HG03342 (cell line): Measurements from ENCODE around the gene FLNB.

Experiments used
- ATAC-seq: cut with Tn5 transposase; IDR thresholded peaks from one replicate; pipeline ENCODE4 v1.9.1; 2021; ENCODE audit warnings: mild to moderate bottlenecking, moderate library complexity; ENCODE audit not compliant: unreplicated experiment

FLNB gene

DNA sequence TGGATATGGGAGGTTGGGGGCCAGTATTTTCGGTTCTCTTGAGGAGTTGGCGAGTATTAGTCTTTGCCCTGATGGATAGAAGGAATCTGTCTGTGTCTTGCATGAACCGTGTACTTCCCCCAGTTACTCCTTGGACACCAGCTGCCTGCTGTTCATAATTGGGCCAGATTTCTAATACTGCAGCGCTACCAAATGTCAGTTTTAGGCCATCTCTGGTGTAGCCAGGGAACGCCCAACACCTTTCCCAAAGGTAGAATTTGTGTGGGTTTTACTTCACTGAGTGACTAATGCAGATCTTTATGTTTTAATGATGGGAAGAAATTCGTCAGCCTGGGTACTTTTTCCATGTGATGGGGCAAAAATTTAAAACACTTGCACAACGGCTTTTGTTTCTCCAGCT, 18.4 kb downstream of the FLNB start:
- ATAC-seq, result no peak

DNA sequence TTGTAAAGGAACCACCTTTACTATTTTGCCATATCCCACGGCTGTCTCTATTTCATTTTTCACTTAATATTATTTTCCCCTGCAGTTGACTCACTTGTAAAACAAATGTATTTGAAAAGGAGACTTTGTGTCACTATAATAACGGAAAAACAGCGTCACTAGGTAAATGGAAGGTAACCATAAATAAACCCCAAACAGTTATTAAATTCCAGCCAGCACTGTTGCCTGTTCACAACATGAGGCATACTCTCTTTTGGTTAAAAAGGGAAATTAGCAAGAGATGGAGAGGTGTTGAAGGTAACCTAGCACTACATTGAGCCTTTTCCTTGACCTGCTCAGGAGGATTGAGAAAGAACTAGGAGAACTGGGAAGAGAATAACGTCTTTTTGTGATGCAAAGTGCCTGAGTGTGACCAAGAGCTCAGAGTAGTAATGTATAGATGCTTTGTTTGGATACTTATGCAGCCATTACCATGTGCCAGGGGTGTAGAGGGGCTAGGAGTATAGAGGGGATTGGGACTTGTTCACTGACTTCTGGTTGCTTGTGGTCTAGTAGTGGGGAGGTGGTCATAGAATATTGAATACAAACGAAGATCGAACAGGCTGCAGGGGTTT, 19.6 kb downstream of the FLNB start:
- no peak for ATAC-seq

DNA sequence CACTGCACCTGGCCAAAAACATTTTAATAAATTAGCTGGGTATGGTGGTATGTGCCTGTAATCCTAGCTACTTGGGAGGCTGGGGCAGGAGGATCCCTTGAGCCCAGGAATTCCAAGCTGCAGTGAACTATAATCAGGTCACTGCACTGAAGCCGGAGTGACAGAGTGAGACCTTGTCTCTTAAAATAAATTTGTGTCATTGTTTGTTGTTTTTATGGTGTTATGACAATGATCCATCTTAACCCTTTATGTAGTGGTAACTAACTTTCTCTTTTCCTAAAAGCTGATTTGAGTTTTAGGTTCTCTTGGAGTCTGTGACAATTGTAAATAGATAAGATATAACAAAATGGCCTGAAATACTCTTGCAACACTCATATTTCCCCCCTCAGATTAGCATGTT, 20.7 kb downstream of the FLNB start:
- ATAC-seq, result no peak

DNA sequence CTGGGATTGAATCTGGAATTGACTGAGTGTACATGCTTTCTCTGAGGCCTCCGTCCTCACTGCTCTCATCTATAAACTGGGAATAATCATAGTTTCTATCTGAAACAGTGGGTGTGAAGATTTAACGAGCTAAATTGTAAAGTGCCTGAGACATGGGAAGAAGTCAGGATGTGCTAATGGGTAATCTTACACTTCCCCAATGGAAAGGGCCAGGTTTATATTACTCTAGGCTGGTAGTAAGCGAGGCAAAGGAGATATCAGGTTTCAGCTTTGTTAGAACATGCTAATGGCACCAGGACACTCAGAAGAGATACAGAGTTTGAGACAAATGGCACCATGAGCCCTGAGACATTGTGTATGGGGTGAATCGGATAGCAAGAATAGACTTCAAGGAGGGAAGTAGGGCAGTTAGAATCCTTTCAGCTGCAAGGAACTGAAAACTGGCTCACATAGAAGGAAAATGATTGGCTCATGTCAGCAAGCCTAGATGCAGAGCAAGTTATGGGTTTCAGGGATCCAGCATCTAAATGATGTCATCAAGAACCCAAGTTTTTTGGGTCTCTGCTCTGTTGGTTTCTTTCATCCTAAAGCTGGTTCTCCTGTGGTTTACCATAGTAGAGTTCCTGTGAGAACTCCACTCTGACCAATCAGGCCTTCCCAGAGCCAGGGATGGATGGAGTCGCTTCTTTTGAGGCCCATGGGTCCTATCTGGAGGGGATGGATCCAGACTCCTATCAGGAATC, 21.8 kb downstream of the FLNB start:
- ATAC-seq, result no peak

DNA sequence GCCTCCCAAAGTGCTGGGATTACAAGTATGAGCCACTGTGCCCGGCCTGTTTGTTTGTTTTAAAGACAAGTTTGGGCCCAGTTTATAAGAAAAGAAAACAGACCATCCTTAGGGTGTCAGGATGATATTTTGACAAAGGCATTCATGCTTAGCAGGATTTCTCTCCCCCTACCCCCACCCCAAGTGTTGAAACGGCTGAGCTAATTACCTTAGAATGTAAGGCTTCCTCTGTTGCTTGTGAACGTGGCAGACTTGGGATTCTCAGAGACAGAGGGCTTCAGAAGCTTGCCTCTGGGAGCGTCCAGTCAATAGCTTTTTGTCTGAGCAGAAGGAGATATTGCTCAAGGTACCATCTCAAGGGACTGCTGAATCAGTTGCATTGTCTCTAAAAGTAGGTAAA, 24.0 kb downstream of the FLNB start:
- no peak for ATAC-seq

DNA sequence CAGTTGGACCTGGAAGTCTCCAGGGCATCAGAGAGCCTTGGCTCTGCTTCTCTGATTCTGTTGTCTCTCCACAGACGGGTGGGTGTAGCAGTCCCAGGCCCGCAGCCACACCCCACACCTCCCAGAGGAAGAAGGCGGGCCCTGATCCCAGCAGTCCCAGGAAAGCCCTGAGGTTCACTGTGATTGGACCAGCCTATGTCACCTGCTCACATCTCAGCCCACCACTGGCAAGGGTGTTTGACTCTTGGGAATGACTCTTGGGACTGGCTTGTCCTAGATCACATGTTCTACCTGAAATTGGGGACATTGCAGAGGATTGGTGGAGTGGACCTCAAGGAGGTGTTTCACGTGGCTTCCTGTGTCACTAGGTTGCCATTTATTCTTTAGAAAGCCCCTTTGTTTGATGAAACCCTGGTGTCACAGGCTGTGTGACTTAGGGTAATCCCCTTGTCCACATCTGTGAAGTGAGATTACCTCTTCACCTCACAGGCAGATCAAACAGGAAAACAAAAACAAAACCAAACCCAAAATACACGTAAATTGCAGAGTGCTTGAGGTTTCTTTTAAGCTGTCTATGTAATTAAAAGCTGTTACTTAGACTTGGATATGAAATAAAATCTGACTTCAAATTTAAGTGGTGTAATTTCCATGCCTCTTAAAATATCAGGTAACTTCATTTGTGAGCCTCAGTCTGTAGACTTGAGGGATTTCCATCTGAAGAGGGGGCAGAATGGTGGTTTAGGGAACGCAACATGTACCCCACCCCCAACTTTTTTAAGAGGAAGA, 26.7 kb downstream of the FLNB start:
- peak; percentile 98 for ATAC-seq

DNA sequence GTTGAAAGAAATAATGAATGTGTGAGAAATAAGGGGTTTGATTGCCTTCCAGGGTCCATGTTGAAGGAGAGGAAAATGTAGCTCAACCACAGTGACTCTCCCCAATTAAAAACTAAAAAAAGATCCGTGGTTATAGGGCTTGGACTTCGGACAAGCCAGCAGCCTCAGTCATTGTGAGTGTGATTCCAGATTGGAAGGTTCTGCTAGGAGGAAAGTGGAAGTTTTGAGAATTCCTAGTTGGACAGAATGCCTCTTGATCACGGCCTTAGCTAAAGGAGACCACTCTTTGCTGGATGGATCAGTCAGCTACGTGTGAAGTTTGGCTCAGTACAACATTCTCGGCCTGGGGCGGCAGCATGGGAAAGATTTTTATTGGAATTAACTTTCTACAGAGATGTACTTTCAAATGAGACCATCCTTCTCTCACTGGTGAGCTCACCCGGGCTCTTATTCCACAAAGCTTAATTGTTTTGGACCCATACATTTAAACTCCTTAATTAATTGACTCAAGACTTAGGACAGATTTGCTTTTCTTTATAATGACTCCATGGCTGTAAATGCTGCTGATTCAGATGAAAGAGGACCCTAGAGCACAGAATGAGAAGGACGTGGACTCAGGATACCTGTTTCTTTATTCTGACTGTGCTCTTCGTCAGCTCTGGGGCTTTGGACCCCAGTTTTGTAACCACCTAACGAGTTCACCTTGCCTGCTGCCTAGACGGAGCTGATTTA, 27.5 kb downstream of the FLNB start:
- ATAC-seq, result peak; percentile 1

DNA sequence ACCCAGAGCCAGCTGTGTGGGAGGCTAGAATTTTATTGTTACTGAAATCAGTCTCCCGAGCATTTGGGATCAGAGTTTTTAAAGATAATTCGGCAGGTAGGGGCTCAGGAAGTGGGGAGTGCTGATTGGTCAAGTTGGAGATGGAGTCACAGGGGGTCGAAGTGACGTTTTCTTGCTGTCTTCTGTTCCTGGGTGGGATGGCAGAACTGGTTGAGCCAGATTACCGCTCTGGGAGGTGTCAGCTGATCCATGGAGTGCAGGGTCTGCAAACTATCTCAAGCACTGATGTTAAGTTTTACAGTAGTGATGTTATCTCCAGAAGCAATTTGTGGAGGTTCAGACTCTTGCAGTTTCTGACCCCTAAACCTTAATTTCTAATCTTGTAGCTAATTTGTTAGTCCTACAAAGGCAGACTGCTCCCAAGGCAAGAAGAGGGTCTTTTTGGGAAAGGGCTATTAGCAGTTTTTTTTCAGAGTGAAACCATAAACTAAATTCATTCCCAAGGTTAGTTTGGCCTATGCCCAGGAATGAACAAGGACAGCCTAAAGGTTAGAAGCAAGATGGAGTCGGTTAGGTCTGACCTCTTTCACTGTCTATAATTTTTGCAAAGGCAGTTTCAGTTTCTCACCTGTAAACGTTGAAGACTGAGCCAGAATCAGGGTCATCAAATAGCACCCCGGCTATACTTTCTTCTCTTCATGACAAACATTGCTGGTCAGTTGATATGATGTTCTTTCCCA, 28.2 kb downstream of the FLNB start:
- no peak for ATAC-seq

DNA sequence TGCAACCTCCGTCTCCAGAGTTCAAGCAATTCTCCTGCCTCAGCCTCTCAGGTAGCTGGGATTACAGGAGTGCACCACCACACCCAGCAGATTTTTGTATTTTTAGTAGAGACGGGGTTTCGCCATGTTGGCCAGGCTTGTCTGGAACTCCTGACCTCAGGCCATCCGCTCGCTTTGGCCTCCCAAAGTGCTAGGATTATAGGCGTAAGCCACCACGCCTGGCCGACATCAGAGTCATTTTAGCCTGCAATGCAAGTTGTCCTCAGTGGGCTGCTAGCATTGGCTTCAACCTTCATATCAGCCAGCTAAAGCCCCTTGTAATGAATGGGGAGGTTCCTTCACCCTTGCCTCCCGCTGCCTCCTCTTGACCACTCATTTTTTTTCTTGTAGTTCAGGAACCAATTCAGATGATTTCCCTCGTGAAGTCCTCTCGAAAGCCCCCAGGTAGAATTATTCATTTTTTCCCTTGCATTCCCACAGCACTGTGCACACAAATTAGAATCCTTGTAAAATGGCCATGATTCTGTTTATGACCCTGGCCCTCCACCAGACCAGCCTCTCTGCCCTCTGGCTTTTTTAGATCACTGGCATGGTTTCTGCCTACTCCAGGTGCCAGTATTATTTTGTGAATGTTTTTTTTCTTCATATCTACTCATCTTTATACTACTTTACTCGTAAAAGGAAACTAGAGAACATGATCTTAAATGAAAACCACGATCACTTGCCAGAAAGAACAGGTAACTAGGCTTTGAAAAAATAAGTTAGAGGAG, 29.1 kb downstream of the FLNB start:
- no peak for ATAC-seq

DNA sequence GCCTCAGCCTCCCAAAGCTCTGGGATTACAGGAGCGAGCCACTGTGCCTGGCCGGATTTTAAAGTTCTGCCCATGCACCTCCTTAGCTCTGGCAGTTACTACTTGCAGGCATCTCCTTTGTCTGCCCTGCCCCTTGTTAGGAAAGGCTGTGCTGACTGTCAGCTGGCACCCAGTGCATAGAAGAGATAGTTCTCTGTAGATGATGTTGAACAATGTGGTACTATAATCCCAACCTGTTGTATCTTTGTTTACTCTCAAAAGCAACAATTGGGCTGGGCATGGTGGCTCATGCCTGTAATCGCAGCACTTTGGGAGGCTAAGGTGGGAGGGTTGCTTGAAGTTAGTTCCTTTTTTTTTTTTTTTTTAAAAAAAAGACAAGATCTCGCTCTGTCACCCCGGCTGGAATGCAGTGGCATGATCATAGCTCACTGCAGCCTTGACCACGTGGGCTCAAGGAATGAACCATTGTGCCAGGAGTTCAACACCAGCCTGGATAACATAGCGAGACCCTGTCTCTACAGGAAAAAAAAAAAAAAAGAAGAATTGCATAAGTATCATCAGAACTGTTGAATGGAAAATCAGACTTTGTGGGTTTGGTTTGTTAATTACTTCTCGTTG, 30.6 kb downstream of the FLNB start:
- no peak for ATAC-seq

DNA sequence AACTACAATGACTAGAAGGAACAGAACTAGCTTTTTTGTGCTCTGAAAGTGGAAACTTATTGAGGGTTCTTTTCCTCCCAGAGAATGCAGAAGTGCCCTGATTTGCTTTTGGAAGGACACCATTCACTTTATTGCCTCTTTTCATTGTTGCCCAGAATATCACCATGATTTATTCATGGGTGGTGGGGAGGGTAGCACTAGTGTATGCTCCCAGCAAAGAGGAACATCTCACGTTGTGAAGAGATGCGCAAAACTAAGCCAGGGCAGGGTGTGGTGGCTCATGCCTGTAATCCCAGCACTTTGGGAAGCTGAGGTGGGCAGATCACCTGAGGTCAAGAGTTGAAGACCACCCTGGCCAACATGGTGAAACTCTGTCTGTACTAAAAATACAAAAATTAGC, 31.4 kb downstream of the FLNB start:
- no peak for ATAC-seq

DNA sequence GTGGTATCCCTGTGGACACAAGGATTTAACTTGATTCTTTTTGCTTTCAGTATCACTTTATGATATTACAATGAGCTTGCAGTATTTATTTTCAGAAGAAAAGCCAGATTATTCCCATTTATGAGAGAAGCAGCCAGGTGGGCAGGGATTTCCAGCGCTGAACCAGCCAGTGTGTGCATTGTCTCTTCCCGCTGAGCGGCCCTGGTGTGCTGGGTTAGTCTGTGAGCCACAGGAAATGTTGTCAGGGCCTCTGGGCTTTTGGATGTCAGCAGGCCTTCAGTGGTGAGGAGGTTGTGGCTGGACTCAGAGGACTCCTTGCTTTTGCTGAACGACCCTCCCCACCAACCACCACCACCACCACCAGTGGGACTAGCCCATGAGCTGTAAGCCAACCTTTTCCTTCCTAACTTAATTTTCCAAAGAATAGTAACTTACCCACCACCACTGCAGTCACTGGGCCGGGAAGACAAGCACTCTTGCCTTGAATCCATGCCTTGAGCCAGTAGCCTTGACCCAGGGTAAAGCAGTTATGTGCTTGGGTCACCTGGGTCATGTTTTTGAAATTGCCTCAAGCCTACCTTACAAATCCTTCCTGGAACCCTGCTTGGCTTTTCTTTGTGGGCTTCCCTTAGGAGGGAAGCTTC, 33.1 kb downstream of the FLNB start:
- ATAC-seq, result no peak

DNA sequence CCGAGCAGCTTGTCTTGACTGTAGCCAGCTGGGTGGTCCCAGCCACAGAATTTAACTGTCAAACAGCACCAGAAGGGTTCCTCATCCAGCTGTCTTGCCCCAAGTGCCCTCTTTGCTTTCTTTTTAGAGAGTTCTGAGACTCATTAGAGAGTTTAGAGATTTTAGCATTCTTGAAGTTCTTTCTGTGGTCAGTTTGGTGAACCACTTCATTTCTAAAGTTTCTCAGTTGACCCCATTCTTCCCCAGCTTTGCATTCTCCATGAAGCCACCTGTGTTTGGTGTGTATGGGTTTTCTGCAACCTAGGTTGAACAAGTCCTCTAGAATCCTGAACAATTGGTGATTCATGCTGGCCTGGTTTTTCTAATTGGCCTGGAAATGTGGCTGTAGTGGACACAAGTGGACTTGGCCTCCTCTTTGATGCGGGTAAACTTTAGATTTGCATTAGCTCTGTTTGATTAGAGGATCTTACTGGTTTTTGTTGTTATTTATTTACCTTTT, 33.7 kb downstream of the FLNB start:
- ATAC-seq, result peak; percentile 76

DNA sequence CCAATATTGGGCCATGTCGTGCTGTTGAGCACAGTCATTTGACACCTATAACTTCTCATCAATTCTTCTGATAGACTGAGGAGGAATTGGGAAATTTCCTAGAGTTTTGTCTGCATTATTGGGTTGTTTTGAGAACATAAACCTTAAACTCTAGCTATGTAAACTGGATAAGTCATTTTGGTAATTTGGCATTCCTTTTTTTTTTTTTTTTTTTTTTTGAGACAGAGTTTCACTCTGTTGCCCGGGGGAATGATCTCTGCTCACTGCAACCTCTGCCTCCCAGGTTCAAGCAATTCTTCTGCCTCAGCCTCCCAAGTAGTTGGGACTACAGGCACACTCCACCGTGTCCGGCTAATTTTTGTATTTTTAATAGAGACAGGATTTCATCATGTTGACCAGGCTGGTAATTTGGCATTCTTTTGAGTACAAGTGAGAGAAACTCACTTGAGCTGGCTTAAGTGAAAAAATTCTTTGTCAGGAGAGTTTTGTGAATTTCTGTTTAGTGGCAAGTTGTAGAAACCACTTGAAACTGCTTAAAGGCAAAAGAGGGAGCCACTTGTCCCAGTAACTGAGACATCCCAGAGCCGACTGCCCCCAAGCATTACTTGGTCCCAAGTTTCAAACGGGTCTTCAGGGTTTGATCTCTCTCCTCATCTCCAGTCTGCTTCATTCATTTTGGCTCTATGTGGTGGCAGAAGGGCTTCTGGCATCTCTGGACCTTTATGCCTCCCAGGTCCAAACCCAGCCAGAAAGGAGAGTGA, 34.9 kb downstream of the FLNB start:
- no peak for ATAC-seq

DNA sequence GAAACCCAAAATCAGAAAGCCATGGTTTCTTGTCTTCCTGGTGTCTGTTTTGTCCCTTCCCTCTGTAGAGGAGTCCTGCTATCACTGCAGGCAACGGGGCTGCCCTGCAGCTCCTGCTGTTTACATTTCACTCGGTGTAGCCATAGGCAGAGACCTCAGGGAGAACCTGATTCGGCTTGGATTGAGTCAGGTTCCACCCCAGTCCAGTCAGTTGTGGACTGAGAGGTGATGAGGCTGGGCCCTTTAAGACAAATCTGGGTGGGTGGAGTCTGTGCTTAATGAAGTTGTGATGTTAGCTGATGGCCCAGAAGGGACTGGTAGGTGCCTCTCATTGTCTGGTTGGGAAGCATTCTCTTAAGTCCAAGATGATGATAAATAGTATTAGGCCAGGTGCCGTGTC, 35.7 kb downstream of the FLNB start:
- no peak for ATAC-seq

DNA sequence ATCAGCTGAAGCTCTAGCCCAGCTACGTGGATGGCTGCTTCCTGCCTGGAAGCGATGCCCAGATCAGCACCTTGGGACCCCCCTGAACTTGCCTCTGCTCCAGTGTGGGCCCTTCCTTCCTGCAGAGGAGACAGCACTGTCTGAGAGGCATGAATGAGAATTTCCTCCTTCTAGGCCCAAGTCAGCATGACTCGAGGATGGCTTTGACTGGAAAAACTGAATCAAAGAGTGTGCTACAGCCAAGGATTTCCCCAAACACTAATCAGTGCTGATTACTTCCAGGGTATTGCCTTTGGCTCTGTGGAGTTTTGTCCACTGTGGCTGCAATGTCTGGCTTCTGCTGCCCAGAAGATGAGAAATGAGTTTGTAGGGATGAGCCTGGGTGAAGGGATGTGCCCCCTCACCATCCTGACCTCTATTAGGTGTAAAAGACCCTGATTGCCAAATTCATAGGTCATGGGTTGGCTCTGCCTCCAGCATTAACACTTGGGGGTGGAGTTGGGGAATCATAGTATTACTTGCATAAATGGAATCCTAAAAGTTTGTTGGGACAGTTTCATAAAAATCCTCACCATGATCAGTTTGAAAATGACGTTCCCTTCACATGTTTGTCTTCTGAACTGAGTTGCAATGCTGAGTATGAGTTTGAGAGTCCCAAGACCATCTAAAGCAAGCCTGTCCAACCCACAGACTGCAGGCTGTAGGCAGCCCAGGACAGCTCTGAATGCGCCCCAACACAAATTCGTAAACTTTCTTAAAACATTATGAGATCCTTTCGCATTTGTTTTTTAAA, 36.7 kb downstream of the FLNB start:
- no peak for ATAC-seq

DNA sequence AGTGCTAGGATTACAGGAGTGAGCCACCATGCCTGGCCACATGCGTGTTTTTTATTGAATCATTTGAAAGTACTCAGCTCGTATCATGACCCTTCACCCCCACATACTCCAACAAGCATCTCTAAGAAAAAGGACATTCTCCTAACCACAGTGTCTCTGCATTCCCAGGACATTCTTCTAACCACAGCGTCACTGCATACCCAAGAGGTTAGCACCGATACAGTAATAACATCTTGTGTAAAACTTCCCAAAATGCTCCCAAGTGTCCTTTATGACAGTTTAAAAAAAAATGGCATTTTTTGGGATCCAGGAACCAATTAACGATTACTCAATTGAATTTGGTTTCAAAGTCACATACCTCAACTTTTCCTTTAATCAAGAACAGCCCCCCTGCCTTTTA, 39.6 kb downstream of the FLNB start:
- no peak for ATAC-seq
